Measurements from ENCODE around the gene CHERP. TPM values are rescaled to one million over a fixed set of nuclear protein-coding genes. Genes with fewer than 3 reads are reported as not detected.

Gene CHERP
- total and polyA plus RNA-seq, 2 of the 13 experiments (the other 11 are each of a cell fraction or from before 2014, with no cell fraction given): 4.3 to 5.4 TPM

DNA sequence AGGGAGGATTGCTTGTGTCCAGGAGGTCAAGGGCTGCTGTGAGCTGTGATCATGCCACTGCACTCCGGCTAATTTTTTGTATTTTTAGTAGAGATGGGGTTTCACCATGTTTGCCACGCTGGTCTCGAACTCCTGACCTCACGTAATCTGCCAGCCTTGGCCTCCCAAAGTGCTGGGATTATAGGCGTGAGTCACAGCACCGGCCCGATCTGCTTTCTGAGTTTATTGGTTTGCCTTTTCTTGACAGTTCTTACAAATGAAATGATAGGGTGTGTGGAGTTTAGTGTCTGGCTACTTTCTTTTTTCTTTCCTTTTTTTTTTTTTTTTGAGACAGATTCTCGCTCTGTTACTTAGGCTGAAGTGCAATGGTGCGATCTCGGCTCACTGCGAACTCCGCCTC is 45.2 kb downstream of the CHERP start:
- H3K4me1 ChIP-seq (ENCODE audit: insufficient read depth, low read length): peaks cover 65% of the 10 kb centered on the region
- 70% methylated on average over 12 of the region's 12 CpGs for WGBS (ENCODE audit: low lambda C conversion rate)
- no peak for FAIRE-seq
- TF ChIP-seq ZMAT3 (CRISPR knock-in tag; conservative IDR thresholded peaks at IDR 0.05): no peak
- TF ChIP-seq HMGXB4 (CRISPR knock-in tag; IDR thresholded peaks at IDR 0.05; ENCODE audit: borderline replicate concordance in 1 of 2, low read depth in 1 of 2): 0 out of 4 replicates have a peak, but pooled peaks of 1 of the 2 experiments have one; percentile 5
- no peak for TF ChIP-seq POLR2AphosphoS2 (IDR thresholded peaks at IDR 0.05; ENCODE audit: low read depth, low read length)
- H3K27me3 ChIP-seq (ENCODE audit: control insufficient read depth in 1 of 2, insufficient read depth in 2 of 2, low read length in 2 of 2): no peaks in the 10 kb centered on the region
- peaks cover 3 to 8% of the 10 kb centered on the region in 2 experiments; a peak in 3 of 5 replicates for H3K36me3 ChIP-seq (replicated peaks in 1 of 2; ENCODE audit: control insufficient read depth in 1 of 2, insufficient read depth in 2 of 2, low read length in 2 of 2)
- H3K79me2 ChIP-seq (ENCODE audit: insufficient read depth, low read length): peaks cover 19% of the 10 kb centered on the region
- BruUV-seq (replicated peaks): no TSS peak
- in situ Hi-C loops (cut with HindIII; ENCODE audit: extremely low pct_ligation_motif_present, low pct_unique_long_range_greater_than_20kb): no loop called here
- H3K9ac ChIP-seq (ENCODE audit: insufficient read depth, low read depth, low read length): peak overlapping the region; percentile 67
- H3K4me2 ChIP-seq (ENCODE audit: low read depth, low read length): peak overlapping the region; percentile 86
- CTCF ChIA-PET (ENCODE audit: low intra/inter-chr PET ratio, low total read pairs): no interaction called here
- no peak for ATAC-seq
- intact Hi-C loops (cut with micrococcal nuclease; ENCODE audit: unreplicated experiment): loop anchor here (2.0 to 10.0 kb wide), 2 partner anchors 32 to 52 kb away; no protein-coding TSS in a partner anchor
- H3K4me3 ChIP-seq (replicated peaks in 1 of 3; ENCODE audit: insufficient read depth in 1 of 3, low read depth in 2 of 3, low read length in 3 of 3): peak overlapping the region; percentile 79 to 86 (median 84)
- H4K20me1 ChIP-seq (ENCODE audit: insufficient read depth, low read length): no peaks in the 10 kb centered on the region
- POLR2A ChIA-PET: interaction anchor here (1.1 to 1.4 kb wide), 6 partner anchors 29 to 163 kb away, joined by 3 to 10 read pairs (median 4); partner anchors contain the start of gene SMIM7
- DNase-seq (ENCODE audit: low spot score): no peak
- peak overlapping the region; percentile 49 for H3K27ac ChIP-seq (ENCODE audit: extremely low read length, insufficient read depth, low read length)
- H3K9me3 ChIP-seq (ENCODE audit: low read length): no peaks in the 10 kb centered on the region
- no peak overlapping the region for H2AFZ ChIP-seq (ENCODE audit: low read length)

- no peak for DNase-seq (ENCODE audit: low spot score)
- POLR2A ChIA-PET: interaction anchor here (1.1 to 1.5 kb wide), 8 partner anchors 26 to 163 kb away, joined by 3 to 10 read pairs (median 4); partner anchors contain the start of gene SMIM7
- Histone ChIP-seq H3K4me3 (replicated peaks in 1 of 3; ENCODE audit: insufficient read depth in 1 of 3, low read depth in 2 of 3, low read length in 3 of 3) (peak overlapping the region; percentile 79 to 86 (median 84)), H3K4me1 (ENCODE audit: insufficient read depth, low read length) (peaks cover 69% of the 10 kb centered on the region), H3K36me3 (replicated peaks in 1 of 2; ENCODE audit: control insufficient read depth in 1 of 2, insufficient read depth in 2 of 2, low read length in 2 of 2) (peaks cover 3 to 8% of the 10 kb centered on the region in 2 experiments; a peak in 3 of 5 replicates), H3K4me2 (ENCODE audit: low read depth, low read length) (peak overlapping the region; percentile 86), H3K9ac (ENCODE audit: insufficient read depth, low read depth, low read length) (peak overlapping the region; percentile 67), H3K27ac (ENCODE audit: extremely low read length, insufficient read depth, low read length) (peak overlapping the region; percentile 49), H3K27me3 (ENCODE audit: control insufficient read depth in 1 of 2, insufficient read depth in 2 of 2, low read length in 2 of 2) (no peaks in the 10 kb centered on the region), H4K20me1 (ENCODE audit: insufficient read depth, low read length) (no peaks in the 10 kb centered on the region), H2AFZ (ENCODE audit: low read length) (no peak overlapping the region), H3K79me2 (ENCODE audit: insufficient read depth, low read length) (peaks cover 19% of the 10 kb centered on the region), H3K9me3 (ENCODE audit: low read length) (no peaks in the 10 kb centered on the region)
- no peak for ATAC-seq
- in situ Hi-C loops (cut with HindIII; ENCODE audit: extremely low pct_ligation_motif_present, low pct_unique_long_range_greater_than_20kb): no loop called here
- CTCF ChIA-PET (ENCODE audit: low intra/inter-chr PET ratio, low total read pairs): no interaction called here
- BruUV-seq (replicated peaks): no TSS peak
- no peak for FAIRE-seq
- 2% methylated on average over 13 of the region's 16 CpGs for WGBS (ENCODE audit: low lambda C conversion rate)
- intact Hi-C loops (cut with micrococcal nuclease; ENCODE audit: unreplicated experiment): loop anchor here (2.0 to 10.0 kb wide), 2 partner anchors 32 to 52 kb away; no protein-coding TSS in a partner anchor
- TF ChIP-seq ZNF703 (CRISPR knock-in tag; IDR thresholded peaks at IDR 0.05; ENCODE audit: borderline replicate concordance) (no peak), TSC22D2 (CRISPR knock-in tag; IDR thresholded peaks at IDR 0.05; ENCODE audit: borderline replicate concordance) (no peak), KAT8 (CRISPR knock-in tag; IDR thresholded peaks at IDR 0.05) (no peak), REXO4 (CRISPR knock-in tag; IDR thresholded peaks at IDR 0.05; ENCODE audit: borderline replicate concordance) (no peak), NFIB (CRISPR knock-in tag; IDR thresholded peaks at IDR 0.05; ENCODE audit: borderline replicate concordance) (no peak), THAP11 (CRISPR knock-in tag; IDR thresholded peaks at IDR 0.05) (no peak), TAF1 (CRISPR knock-in tag; IDR thresholded peaks at IDR 0.05) (no peak), ZNF121 (CRISPR knock-in tag; IDR thresholded peaks at IDR 0.05) (peak; percentile 91)
- TF ChIP-seq, protein P1, sequence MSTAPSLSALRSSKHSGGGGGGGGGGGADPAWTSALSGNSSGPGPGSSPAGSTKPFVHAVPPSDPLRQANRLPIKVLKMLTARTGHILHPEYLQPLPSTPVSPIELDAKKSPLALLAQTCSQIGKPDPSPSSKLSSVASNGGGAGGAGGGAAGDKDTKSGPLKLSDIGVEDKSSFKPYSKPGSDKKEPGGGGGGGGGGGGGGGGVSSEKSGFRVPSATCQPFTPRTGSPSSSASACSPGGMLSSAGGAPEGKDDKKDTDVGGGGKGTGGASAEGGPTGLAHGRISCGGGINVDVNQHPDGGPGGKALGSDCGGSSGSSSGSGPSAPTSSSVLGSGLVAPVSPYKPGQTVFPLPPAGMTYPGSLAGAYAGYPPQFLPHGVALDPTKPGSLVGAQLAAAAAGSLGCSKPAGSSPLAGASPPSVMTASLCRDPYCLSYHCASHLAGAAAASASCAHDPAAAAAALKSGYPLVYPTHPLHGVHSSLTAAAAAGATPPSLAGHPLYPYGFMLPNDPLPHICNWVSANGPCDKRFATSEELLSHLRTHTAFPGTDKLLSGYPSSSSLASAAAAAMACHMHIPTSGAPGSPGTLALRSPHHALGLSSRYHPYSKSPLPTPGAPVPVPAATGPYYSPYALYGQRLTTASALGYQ (CRISPR knock-in tag; IDR thresholded peaks at IDR 0.05): no peak
These were observed 45.6 kb downstream of the CHERP start for GRCh38 chr19:16496613-16496983.

All from HepG2 (cell line).